ENCODE data around the gene HOXD13. TPM values are rescaled to one million over a fixed set of nuclear protein-coding genes. Genes with fewer than 3 reads are reported as not detected.
A peak's percentile ranks its signal among the peaks of the same experiment; 100 is the strongest.

Gene HOXD13
- total and polyA plus RNA-seq, 2 of the 13 experiments (the other 11 are each of a cell fraction or from before 2014, with no cell fraction given) = not detected

- no peak for FAIRE-seq
- no TSS peak for BruUV-seq (replicated peaks)
- intact Hi-C loops (cut with micrococcal nuclease; ENCODE audit: unreplicated experiment) (no loop called here), in situ Hi-C loops (cut with HindIII; ENCODE audit: extremely low pct_ligation_motif_present, low pct_unique_long_range_greater_than_20kb) (no loop called here)
- no peak for ATAC-seq
- Histone ChIP-seq H3K4me2 (ENCODE audit: low read depth, low read length) (no peak overlapping the region), H3K4me3 (replicated peaks in 1 of 3; ENCODE audit: insufficient read depth in 1 of 3, low read depth in 2 of 3, low read length in 3 of 3) (no peak overlapping the region), H3K9me3 (ENCODE audit: low read length) (no peaks in the 10 kb centered on the region), H2AFZ (ENCODE audit: low read length) (no peak overlapping the region), H4K20me1 (ENCODE audit: insufficient read depth, low read length) (no peaks in the 10 kb centered on the region), H3K9ac (ENCODE audit: insufficient read depth, low read depth, low read length) (no peak overlapping the region), H3K27ac (ENCODE audit: extremely low read length, insufficient read depth, low read length) (no peak overlapping the region), H3K27me3 (ENCODE audit: control insufficient read depth in 1 of 2, insufficient read depth in 2 of 2, low read length in 2 of 2) (peaks cover 13 to 87% of the 10 kb centered on the region in 2 experiments; a peak in 4 of 5 replicates), H3K79me2 (ENCODE audit: insufficient read depth, low read length) (no peaks in the 10 kb centered on the region), H3K36me3 (replicated peaks in 1 of 2; ENCODE audit: control insufficient read depth in 1 of 2, insufficient read depth in 2 of 2, low read length in 2 of 2) (no peaks in the 10 kb centered on the region), H3K4me1 (ENCODE audit: insufficient read depth, low read length) (peaks cover 25% of the 10 kb centered on the region)
- no peak for TF ChIP-seq MAZ (IDR thresholded peaks at IDR 0.05; ENCODE audit: borderline replicate concordance, low read depth, low read length)
- TF ChIP-seq MAZ (CRISPR knock-in tag; IDR thresholded peaks at IDR 0.05; ENCODE audit: low read depth) = no peak
- no peak for TF ChIP-seq ZNF747 (CRISPR knock-in tag; IDR thresholded peaks at IDR 0.05; ENCODE audit: borderline replicate concordance)
- no peak for TF ChIP-seq CAMTA2 (CRISPR knock-in tag; IDR thresholded peaks at IDR 0.05; ENCODE audit: borderline replicate concordance)
- TF ChIP-seq REST (IDR thresholded peaks at IDR 0.05; ENCODE audit: borderline replicate concordance in 1 of 2, low read depth in 1 of 2, low read length in 2 of 2) = no peak
- no peak for TF ChIP-seq ZNF33B (CRISPR knock-in tag; IDR thresholded peaks at IDR 0.05)
- peak; percentile 30; the same call in 1 of the 2 replicates for TF ChIP-seq EZH2 (conservative IDR thresholded peaks at IDR 0.05; ENCODE audit: low read depth, low read length)
- no peak for TF ChIP-seq ZKSCAN5 (CRISPR knock-in tag; IDR thresholded peaks at IDR 0.05)
- TF ChIP-seq RFX3 (CRISPR knock-in tag; IDR thresholded peaks at IDR 0.05) = no peak
- TF ChIP-seq ZNF7 (CRISPR knock-in tag; IDR thresholded peaks at IDR 0.05) = no peak
- WGBS (ENCODE audit: low lambda C conversion rate) = 43% methylated on average over 40 of the region's 40 CpGs
- ChIA-PET POLR2A (no interaction called here), CTCF (ENCODE audit: low intra/inter-chr PET ratio, low total read pairs) (interaction anchor here (0.8 to 2.1 kb wide), 3 partner anchors 395 to 718 kb away, joined by 3 to 26 read pairs (median 4); no protein-coding TSS in a partner anchor)
- no peak for DNase-seq (ENCODE audit: low spot score)
Observed at GRCh38 chr2:176085120-176085788, 7.3 kb upstream of the HOXD13 start.

All from HepG2 (cell line).